Keratinocyte (primary cell): ENCODE measurements around the gene FOXL2NB. TPM values are rescaled to one million over a fixed set of nuclear protein-coding genes. Genes with fewer than 3 reads are reported as not detected.
A peak's percentile ranks its signal among the peaks of the same experiment; 100 is the strongest.

Experiments
- DNase-seq: peaks from one replicate; pipeline ENCODE4 v3.0.0-alpha.2; 2011; ENCODE audit warnings: low read depth, missing footprints, low spot score
- FAIRE-seq: peaks from 2 replicates; lab custom pipeline; 2011; peaks lifted over from hg19 to GRCh38; lab: Jason Lieb, UNC
- H2AFZ ChIP-seq: 2 replicates; pipeline ENCODE4 v1.6.0; 2012; ENCODE audit warnings: low read length, control low read depth, inconsistent platforms; ENCODE audit not compliant: control insufficient read depth
- H3K27ac ChIP-seq: 2 replicates; pipeline ENCODE4 v1.5.1; 2011; ENCODE audit warnings: low read length; ENCODE audit not compliant: control insufficient read depth, insufficient read depth
- H3K27me3 ChIP-seq: 3 replicates; pipeline ENCODE4 v1.6.0; 2011; ENCODE audit warnings: low read length; ENCODE audit not compliant: control insufficient read depth, insufficient read depth; ENCODE audit errors: extremely low read depth
- H3K36me3 ChIP-seq, 2 experiments: 2 replicates in 1 of 2; 3 replicates in 1 of 2; pipeline ENCODE4 v1.5.1; 2011; ENCODE audit warnings: low read length in 2 of 2, mild to moderate bottlenecking in 1 of 2; ENCODE audit not compliant: control insufficient read depth in 2 of 2, insufficient read depth in 2 of 2; ENCODE audit errors: extremely low read depth in 1 of 2
- H3K4me1 ChIP-seq: 3 replicates; pipeline ENCODE4 v1.5.1; 2011; ENCODE audit warnings: low read length; ENCODE audit not compliant: control insufficient read depth, insufficient read depth; ENCODE audit errors: extremely low read depth
- H3K4me2 ChIP-seq: 3 replicates; pipeline ENCODE4 v1.6.0; 2011; ENCODE audit warnings: low read depth, low read length; ENCODE audit not compliant: control insufficient read depth, insufficient read depth; ENCODE audit errors: extremely low read depth
- H3K4me3 ChIP-seq, 3 experiments: fragments of 200-600 bp in 1 of 3; sonication (generic) in 1 of 3; 2 replicates in 2 of 3; 3 replicates in 1 of 3; pipeline ENCODE4 v1.5.1; 2011 to 2016; ENCODE audit warnings: low read length in 3 of 3, mild to moderate bottlenecking in 3 of 3, control low read depth in 2 of 3, inconsistent platforms in 1 of 3, low read depth in 1 of 3, mixed read lengths in 1 of 3, mixed run types in 1 of 3, moderate library complexity in 1 of 3; ENCODE audit not compliant: control insufficient read depth in 2 of 3, insufficient read depth in 2 of 3; ENCODE audit errors: extremely low read depth in 1 of 3
- H3K79me2 ChIP-seq: 2 replicates; pipeline ENCODE4 v1.6.0; 2012; ENCODE audit warnings: low read length; ENCODE audit not compliant: control insufficient read depth, insufficient read depth
- H3K9ac ChIP-seq: 3 replicates; pipeline ENCODE4 v1.6.0; 2011; ENCODE audit warnings: low read length; ENCODE audit not compliant: control insufficient read depth, insufficient read depth; ENCODE audit errors: extremely low read depth
- H3K9me1 ChIP-seq: 3 replicates; pipeline ENCODE4 v1.6.0; 2011; ENCODE audit warnings: low read length; ENCODE audit not compliant: control insufficient read depth, insufficient read depth; ENCODE audit errors: extremely low read depth
- H3K9me3 ChIP-seq: 2 replicates; pipeline ENCODE4 v1.5.1; 2012; ENCODE audit warnings: low read depth, low read length; ENCODE audit not compliant: control insufficient read depth
- H4K20me1 ChIP-seq: 3 replicates; pipeline ENCODE4 v1.6.0; 2011; ENCODE audit warnings: low read length; ENCODE audit not compliant: control insufficient read depth, insufficient read depth; ENCODE audit errors: extremely low read depth
- EZH2 ChIP-seq: IDR thresholded peaks from one replicate; pipeline ENCODE4 v1.6.1; 2012; ENCODE audit warnings: inconsistent platforms, mild to moderate bottlenecking, low read length, moderate library complexity
- dilution Hi-C: fragments of 300-500 bp; cut with MboI; formaldehyde crosslinking; loops from one replicate; pipeline ENCODE4 v1.7.0; 2020; ENCODE audit warnings: low sequenced_read_pairs; ENCODE audit not compliant: extremely low pct_ligation_motif_present
- polyA minus RNA-seq, 3 experiments: library from RNA; depleted of rRNA, polyadenylated mRNA; stranded (reverse); fragments of >200 nt; gene quantifications; 1 replicate in 1 of 3; 2 replicates in 1 of 3; 3 replicates in 1 of 3; pipeline ENCODE4 v1.2.3, GENCODE V29; 2011
- polyA plus RNA-seq, 5 experiments: library from polyadenylated mRNA; depleted of rRNA in 3 of 5; stranded (reverse) in 3 of 5; stranded (forward) in 1 of 5; unstranded in 1 of 5; fragments of >200 nt; gene quantifications; 1 replicate in 1 of 5; 2 replicates in 3 of 5; 3 replicates in 1 of 5; pipeline versions ENCODE4 v1.2.1 to v1.2.3, GENCODE V29; 2011 to 2012; ENCODE audit warnings: missing spikeins in 2 of 5, low read depth in 1 of 5, low replicate concordance in 1 of 5
- TF ChIP-seq, protein P1 (sequence below), 3 experiments: IDR thresholded peaks in 1 of 3; conservative IDR thresholded peaks in 1 of 3; optimal IDR thresholded peaks in 1 of 3; 2 replicates in 2 of 3; 3 replicates in 1 of 3; pipeline versions ENCODE3 to v1.5.1; 2011; ENCODE audit warnings: low read length in 3 of 3, mild to moderate bottlenecking in 3 of 3, moderate library complexity in 2 of 3, control low read depth in 1 of 3, inconsistent platforms in 1 of 3; ENCODE audit not compliant: insufficient read depth in 2 of 3; ENCODE audit errors: extremely low read depth in 1 of 3

The FOXL2NB gene
- polyA plus RNA-seq (0.38 to 0.95 TPM (median 0.43 TPM) in 3 replicates), polyA minus RNA-seq (0.58 to 1.5 TPM (median 0.85 TPM) in 3 replicates)
- 0.07 TPM for polyA plus RNA-seq (2011; ENCODE audit: low read depth)
- polyA plus RNA-seq (2011; cell fraction: cytosol; rRNA removed): 0.70 and 0.74 TPM in 2 replicates
- 1.7 and 2.9 TPM in 2 replicates for polyA plus RNA-seq (2011; cell fraction: nucleus; rRNA removed)
- 0.13 and 0.19 TPM in 2 replicates for polyA plus RNA-seq (2012; ENCODE audit: low replicate concordance)
- polyA minus RNA-seq (2011; cell fraction: cytosol; rRNA and poly(A)+ RNA removed): 1.2 TPM
- 1.4 and 2.7 TPM in 2 replicates for polyA minus RNA-seq (2011; cell fraction: nucleus; rRNA and poly(A)+ RNA removed)

DNA sequence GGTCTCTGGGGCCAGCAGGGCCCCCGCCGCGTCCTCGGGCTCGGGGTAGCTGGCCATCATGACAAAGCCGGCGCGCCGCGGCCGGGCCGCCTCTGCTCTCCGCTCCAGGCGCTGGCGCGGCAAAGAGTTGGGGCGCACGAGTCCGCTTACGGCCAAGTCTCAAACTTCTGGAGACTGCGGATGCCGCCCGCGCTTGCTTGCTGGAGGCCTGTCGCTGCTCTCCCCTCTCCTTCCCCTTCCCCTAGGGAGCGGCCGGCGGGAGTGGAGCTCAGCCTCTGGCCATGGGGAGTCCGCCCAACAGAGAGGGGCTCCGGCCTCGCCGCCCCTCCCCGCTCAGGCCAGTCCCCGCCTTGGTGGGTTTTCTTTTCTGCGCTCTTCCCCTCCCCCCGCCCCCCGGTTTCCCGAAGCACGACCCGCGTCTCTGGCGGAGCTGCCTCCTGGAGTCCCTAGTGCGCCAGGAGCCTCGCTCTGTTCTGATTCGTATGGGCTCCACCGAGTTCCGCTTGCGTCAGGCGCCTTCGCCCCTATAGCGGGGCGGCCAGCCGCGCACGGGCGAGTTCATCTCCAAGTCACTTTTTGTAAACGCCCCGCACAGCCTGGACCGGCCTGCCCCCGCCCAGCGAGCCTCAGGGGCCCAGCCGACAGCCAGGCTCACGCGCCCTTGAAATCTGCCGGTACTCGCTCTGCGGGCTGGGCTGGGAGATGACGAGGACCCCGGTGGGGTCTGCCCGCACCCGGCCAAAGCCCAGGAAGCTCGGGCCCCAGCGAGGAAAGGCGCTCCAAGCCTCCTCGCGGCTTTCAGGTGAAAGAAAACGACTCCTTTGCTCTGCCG, at the start of gene FOXL2NB, which contains the start of gene FOXL2:
FOXL2NB (plus strand) TSS at position 555 of the 832 bp plus-strand sequence; CDS start at position 703, 148 bp downstream.
FOXL2 (minus strand) TSS at position 475 of the 832 bp plus-strand sequence; CDS start at position 60, 415 bp downstream.
- H3K27ac ChIP-seq: no peak within 1 kb of the TSS
- H3K27me3 ChIP-seq: peaks cover 94% of the 10 kb centered on the region
- no peaks in the 10 kb centered on the region for H3K9me3 ChIP-seq
- H3K9me1 ChIP-seq: no peaks in the 10 kb centered on the region
- H3K79me2 ChIP-seq: no peaks in the 10 kb centered on the region
- H3K4me1 ChIP-seq: peaks cover 13% of the 10 kb centered on the region
- H2AFZ ChIP-seq: peak within 1 kb of the TSS; percentile 64
- no peak for DNase-seq
- dilution Hi-C loops: loop anchor here (25.0 kb wide), 1 partner anchor 365 kb away; no protein-coding TSS in a partner anchor
- FAIRE-seq: no peak
- TF ChIP-seq EZH2: peak; percentile 28
- TF ChIP-seq, protein P1, sequence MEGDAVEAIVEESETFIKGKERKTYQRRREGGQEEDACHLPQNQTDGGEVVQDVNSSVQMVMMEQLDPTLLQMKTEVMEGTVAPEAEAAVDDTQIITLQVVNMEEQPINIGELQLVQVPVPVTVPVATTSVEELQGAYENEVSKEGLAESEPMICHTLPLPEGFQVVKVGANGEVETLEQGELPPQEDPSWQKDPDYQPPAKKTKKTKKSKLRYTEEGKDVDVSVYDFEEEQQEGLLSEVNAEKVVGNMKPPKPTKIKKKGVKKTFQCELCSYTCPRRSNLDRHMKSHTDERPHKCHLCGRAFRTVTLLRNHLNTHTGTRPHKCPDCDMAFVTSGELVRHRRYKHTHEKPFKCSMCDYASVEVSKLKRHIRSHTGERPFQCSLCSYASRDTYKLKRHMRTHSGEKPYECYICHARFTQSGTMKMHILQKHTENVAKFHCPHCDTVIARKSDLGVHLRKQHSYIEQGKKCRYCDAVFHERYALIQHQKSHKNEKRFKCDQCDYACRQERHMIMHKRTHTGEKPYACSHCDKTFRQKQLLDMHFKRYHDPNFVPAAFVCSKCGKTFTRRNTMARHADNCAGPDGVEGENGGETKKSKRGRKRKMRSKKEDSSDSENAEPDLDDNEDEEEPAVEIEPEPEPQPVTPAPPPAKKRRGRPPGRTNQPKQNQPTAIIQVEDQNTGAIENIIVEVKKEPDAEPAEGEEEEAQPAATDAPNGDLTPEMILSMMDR (optimal IDR thresholded peaks at IDR 0.05 in 1 of 3, IDR thresholded peaks at IDR 0.05 in 1 of 3, conservative IDR thresholded peaks at IDR 0.05 in 1 of 3; ENCODE audit: extremely low read depth in 1 of 3, insufficient read depth in 2 of 3, low read length in 3 of 3): no peak
- H3K4me3 ChIP-seq: peak within 1 kb of the TSS; percentile 45 to 59 (median 58)
- H4K20me1 ChIP-seq: peaks cover 3% of the 10 kb centered on the region
- H3K36me3 ChIP-seq: no peaks in the 10 kb centered on the region
- H3K4me2 ChIP-seq: peak within 1 kb of the TSS; percentile 82
- peak within 1 kb of the TSS; percentile 15 for H3K9ac ChIP-seq

DNA sequence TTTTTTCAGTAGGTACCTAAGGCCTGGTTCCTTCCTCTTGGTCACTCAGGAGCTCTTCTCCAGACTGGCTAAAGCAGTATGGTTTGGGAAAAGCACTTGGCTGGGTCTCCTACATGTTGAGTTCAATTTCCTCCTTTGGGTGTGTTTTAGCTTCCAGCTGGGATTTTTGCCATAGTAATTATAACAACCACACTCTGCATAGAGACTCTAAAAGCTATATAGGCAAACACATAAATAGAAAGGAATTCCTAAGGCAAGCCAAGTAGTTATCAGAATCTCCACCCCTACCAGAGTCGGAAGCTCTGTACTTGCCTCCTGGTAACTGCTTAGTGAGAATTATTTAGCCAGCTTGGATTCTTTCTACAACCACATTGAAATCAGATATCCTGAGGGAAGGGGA, 48.7 kb upstream of the FOXL2NB start:
- no peak for TF ChIP-seq EZH2
- no peak for FAIRE-seq

More for the DNA sequence above, 48.7 kb upstream of the FOXL2NB start:
- Histone ChIP-seq H3K9me1 (no peaks in the 10 kb centered on the region), H3K4me2 (no peak overlapping the region), H3K79me2 (no peaks in the 10 kb centered on the region), H3K4me3 (no peak overlapping the region), H3K36me3 (no peaks in the 10 kb centered on the region), H3K9me3 (no peaks in the 10 kb centered on the region), H3K27me3 (no peaks in the 10 kb centered on the region), H3K27ac (no peak overlapping the region), H3K9ac (no peak overlapping the region), H4K20me1 (no peaks in the 10 kb centered on the region), H2AFZ (peak overlapping the region; percentile 54), H3K4me1 (peaks cover 8% of the 10 kb centered on the region)
- DNase-seq: no peak
- dilution Hi-C loops: no loop called here
